HPDE6-E6E7 (cell line): ENCODE results near the gene ANO7.
A peak's percentile ranks its signal among the peaks of the same experiment; 100 is the strongest.

Source experiments
- DNase-seq: peaks from one replicate; pipeline ENCODE4 v3.0.0; 2011; ENCODE audit warnings: missing footprints; ENCODE audit errors: extremely low spot score

The ANO7 gene

GRCh38 chr2:241249654-241250053 lies 61.2 kb downstream of the ANO7 start:
- DNase-seq = no peak

- no peak for DNase-seq
Measured at GRCh38 chr2:241252778-241253475, 64.5 kb downstream of the ANO7 start.

DNA sequence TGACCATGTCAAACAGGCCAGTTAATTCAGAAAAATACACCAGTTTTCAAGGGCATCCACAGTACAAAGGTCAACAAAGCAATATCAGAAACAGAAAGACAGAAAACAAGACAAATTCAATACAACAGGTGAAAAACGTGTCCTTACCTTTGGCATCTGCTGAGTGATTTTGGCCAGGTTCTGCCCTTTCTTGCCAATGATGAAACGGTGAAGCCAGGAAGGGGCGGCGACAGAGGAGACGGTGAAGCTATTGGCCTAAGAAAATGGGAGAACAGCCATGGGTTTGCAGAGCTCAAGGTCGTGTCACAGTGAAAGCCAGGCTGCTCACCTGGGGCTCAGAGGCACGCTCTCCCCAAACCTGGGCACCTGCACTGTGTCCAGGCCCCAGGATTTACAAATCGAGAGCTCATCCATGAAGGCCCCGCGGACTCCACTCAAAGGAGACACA lies 66.5 kb downstream of the ANO7 start:
- DNase-seq = no peak

DNA sequence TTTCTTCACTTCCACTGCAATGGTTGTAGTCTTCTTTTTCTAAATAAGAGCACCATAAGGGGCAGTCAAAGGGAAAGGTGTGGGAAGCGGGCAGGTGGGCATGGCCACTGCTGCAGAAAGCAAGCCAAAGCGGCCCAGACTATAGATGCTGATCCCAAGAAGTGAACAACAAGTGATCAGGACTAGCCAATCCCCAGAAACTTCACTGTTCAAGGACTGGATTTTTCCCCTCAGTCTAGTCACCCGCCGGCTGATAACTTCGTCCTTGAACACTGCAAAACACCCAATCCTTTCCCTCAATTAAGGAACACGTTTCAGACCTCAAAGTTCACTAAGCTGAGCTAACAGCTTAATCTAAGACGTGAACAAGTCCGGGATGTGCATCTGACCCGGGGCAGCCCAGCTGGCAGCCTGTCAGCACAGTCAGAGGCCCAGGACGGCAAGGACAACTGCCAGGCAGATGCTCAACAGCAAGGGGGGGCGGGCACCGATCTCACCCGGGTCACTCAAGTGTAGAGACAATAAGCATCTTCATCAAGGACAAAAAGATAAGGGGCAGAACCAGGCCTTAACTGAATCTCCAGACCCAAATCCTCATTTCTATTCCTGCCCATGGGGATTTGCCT lies 67.2 kb downstream of the ANO7 start:
- no peak for DNase-seq

GRCh38 chr2:241256168-241256545 lies 67.7 kb downstream of the ANO7 start:
- no peak for DNase-seq

DNA sequence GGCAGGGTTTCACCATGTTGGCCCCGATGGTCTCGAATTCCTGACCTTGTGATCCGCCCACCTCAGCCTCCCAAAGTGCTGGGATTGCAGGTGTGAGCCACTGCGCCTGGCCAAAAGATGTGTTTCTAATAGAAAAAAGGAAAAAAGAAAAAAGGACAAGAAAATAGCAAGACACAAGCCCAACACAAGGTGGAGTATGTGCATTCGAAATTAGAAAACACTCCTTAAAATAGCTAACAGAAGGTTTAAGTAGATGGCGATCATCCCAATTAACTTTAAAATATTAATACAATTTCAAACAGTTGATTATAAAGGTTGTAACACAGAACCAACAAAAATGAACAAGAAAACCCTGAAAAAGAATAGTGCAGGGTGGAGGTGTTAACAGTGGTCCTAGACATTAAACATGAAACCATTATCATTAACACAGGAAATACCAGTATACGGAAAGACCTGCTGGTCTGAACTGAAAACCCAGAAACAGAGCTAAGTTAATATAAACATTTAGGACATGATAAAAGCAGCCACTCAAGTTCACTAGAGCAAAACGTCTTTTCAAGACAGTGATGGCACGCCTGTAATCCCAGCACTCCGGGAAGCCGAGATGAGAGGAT lies 69.0 kb downstream of the ANO7 start:
- no peak for DNase-seq

DNA sequence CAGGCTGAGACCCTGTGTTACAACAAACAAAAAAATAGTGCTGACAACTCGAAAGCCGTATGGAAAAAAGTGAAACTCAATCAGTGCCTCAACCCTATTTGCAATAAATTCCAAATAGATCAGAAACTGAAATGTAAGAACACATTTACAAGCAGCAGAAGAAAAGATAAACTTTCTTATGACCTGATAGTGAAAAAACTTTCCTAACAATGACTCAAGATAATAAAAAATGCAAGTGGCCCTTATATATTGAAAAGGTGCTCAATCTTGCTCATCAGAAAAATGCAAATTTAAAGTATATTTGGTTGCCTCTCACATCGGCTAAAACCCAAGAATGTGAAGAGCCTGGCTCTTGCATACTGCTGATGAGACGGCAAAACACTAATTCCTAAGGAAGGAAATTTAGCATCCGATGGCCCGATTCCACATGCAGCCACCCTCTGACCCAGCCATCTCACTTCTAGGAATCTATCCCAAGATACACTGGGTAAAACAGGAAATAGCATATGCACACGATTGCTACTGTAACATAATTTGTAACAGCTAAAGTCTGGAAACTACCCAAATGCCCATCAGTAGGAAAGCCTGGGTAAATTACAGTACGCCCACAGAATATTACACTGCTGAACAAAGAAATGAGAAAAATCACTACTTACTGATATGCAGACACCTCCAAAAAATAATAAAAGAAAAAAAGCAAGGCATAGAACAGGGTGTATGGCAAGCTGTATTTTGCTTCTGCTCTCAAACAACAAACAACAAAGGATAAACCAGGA lies 70.2 kb downstream of the ANO7 start:
- no peak for DNase-seq

- no peak for DNase-seq
Measured at GRCh38 chr2:241260911-241261310, 72.4 kb downstream of the ANO7 start.

- no peak for DNase-seq
Measured at GRCh38 chr2:241261628-241262027, 73.2 kb downstream of the ANO7 start.

DNA sequence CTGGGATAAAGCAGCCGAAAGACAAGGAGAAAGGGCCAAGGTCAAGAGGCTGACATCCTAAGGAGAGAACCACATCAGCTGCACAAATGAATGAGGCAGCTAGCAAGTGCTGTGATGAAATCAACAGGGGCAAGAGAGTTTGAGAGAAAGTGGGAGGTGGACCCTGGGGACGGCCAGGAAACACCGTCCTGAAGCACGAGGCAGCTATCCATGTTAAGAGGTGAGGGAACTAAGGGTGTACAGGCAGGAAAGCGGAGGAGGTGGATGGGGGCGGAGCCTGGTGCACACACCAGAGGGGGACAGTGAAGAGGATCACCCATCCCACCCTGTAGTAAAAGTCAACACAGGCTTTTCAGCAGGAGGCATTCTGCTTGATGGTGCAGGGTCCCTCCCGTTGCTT lies 74.6 kb downstream of the ANO7 start:
- DNase-seq = no peak

- no peak for DNase-seq
Measured at GRCh38 chr2:241265506-241265905, 77.0 kb downstream of the ANO7 start.

DNA sequence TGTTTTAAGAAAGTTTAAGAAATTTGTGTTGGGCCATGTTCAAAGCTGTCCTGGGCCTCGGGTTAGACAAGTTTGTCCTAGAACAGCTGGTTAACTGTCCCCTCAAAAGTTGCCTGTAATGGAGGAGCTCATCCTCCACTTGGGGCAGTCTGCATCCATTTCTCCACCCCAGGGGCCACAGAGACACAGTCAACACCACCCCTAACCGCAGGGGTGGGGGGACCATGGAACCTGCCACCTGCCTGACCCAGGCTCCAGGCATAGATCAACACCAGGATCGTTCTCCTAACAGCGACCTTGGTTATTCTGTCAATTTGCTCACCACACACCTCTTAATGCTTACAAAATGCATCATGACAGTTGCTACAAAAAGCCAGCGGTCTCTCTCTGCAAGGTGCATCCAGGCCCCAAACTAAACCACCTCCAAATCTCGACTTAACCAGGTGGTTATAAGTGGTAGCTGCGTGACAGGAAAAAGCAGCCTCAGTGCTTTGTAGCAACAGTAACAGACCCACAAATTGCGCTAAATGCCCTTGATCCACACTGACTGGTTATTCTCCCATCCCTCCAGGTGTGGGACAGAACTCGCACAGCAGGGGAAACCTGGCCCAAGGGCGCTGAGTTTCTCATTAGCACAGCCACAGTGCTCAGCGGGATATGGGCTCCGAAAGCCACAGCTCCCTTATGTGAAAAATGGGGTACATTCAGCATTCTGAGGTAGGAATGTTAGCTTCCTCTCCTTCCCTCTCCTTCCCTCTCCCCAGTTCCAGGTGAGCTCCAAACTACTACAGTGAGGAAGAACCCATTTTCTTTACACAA lies 79.0 kb downstream of the ANO7 start:
- DNase-seq = no peak

GRCh38 chr2:241268306-241268705 lies 79.8 kb downstream of the ANO7 start:
- no peak for DNase-seq

- DNase-seq = no peak
Measured at GRCh38 chr2:241268716-241269445, 80.4 kb downstream of the ANO7 start.

DNA sequence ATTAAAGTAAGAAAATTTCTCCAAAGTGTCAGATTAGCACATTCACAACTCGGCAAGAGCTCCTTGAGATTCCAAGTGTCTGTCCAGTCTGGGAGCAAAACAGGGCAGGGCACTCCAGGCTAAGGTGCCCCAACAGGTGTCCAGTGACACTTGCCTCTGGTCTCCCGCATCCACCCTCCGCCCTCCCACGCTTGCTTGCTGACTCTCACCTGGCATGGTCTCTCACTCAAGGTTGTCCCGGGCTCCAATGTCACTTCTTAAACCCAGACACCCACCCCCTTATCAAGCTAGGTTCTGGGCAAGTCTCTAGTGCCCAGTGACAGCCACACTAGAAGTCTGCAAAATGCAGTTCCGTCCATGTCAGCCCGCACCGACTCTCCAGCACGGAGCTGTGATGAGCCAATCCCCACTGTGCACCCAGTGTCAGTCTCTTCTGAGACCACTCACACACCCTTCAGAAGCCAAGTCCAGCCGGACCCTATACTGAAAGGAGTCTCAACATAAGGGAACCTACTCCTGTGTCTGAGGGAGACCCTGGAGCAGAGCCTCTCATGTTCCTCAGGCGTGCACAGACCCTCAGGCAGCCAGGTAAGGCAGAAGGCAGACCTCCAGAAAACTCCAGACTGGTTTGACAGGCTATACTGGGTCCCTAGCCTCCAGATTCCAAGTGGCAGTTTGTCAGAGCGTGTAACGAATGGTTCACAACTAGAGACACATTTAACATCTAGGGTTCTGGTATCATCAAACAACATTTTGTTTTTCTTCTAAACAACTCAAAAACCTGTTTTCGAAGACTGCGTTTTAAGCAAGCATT lies 81.4 kb downstream of the ANO7 start:
- DNase-seq = no peak

DNA sequence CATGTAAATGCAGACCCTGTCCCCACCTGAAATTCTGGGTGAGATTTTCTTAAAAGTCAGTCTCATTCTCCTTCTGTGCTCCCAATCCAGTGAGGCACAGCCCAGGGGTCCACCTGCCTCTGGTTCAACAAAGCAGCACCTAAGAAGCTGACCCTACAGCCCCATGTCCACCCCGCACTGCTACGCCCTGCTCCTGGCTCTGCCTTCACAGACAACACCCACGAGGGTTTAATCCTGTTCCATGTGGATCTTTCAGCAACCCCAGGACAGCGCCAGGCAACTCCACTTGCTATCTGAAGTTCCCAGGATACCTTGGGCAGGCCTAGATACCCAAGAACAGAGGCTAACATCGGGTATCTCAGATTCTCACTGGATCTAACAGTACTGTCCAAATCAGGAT lies 82.1 kb downstream of the ANO7 start:
- DNase-seq = no peak

DNA sequence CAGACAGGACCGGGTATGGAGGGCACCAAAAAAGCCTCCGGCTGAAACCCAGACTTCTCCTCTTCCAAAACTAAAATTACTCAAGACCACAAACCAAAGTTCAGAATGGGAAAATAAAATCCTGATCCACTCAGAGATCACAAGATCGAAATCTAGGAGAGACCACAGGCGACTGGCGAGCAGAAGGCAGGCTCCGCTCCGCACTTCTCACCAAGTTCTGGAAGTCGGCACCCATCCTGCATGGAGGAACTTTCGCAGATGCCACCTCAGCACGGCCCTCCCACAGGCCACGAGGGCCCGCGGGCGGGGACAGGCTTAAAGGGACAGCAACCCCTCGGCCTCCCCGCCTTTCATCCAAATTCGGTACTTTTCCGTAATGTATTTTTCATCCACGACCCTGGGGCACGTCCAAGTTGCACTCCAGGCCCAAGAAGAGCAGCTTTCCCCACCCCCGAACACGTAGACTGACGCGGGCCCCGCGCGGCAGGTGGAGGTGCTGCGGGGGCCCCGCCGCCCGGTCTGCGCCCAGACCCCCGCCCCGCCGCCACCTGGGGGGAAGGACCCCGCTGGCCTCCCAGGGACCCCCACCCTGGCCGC lies 83.3 kb downstream of the ANO7 start:
- peak; percentile 54 for DNase-seq

- no peak for DNase-seq
Measured at GRCh38 chr2:241272303-241273209, 84.1 kb downstream of the ANO7 start.
